Fibroblast of peridontal ligament (primary cell): ENCODE data around the gene SLC13A3.

Experiments used
- DNase-seq: peaks from one replicate; pipeline ENCODE4 v3.0.0-alpha.2; 2010; ENCODE audit errors: extremely low read depth

SLC13A3 gene

GRCh38 chr20:46635514-46636136 is 15.6 kb downstream of the SLC13A3 start:
- peak; percentile 8 for DNase-seq

GRCh38 chr20:46634528-46634927 is 16.7 kb downstream of the SLC13A3 start:
- no peak for DNase-seq

GRCh38 chr20:46631874-46632446 is 19.3 kb downstream of the SLC13A3 start:
- no peak for DNase-seq

- no peak for DNase-seq
Measured at GRCh38 chr20:46631212-46631869, 19.9 kb downstream of the SLC13A3 start.

- DNase-seq, result no peak
Measured at GRCh38 chr20:46630306-46630705, 21.0 kb downstream of the SLC13A3 start.

- no peak for DNase-seq
Measured at GRCh38 chr20:46629341-46629740, 21.9 kb downstream of the SLC13A3 start.

GRCh38 chr20:46627234-46627633 is 24.0 kb downstream of the SLC13A3 start:
- DNase-seq, result no peak

- DNase-seq, result no peak
Measured at GRCh38 chr20:46626758-46627157, 24.5 kb downstream of the SLC13A3 start.

- DNase-seq, result no peak
Measured at GRCh38 chr20:46625875-46626373, 25.3 kb downstream of the SLC13A3 start.

GRCh38 chr20:46624946-46625345 is 26.3 kb downstream of the SLC13A3 start:
- DNase-seq, result no peak

GRCh38 chr20:46622165-46622564 is 29.1 kb downstream of the SLC13A3 start:
- DNase-seq, result peak; percentile 8

GRCh38 chr20:46621492-46621891 is 29.8 kb downstream of the SLC13A3 start:
- peak; percentile 78 for DNase-seq

GRCh38 chr20:46619445-46619844 is 31.8 kb downstream of the SLC13A3 start:
- DNase-seq, result no peak

GRCh38 chr20:46618316-46619100 is 32.8 kb downstream of the SLC13A3 start:
- DNase-seq, result no peak

GRCh38 chr20:46614503-46614902 is 36.8 kb downstream of the SLC13A3 start:
- no peak for DNase-seq

- no peak for DNase-seq
Measured at GRCh38 chr20:46610145-46610544, 41.1 kb downstream of the SLC13A3 start.

GRCh38 chr20:46609043-46609442 is 42.2 kb downstream of the SLC13A3 start:
- DNase-seq, result no peak

- no peak for DNase-seq
Measured at GRCh38 chr20:46607849-46608497, 43.3 kb downstream of the SLC13A3 start.

GRCh38 chr20:46607191-46607848 is 43.9 kb downstream of the SLC13A3 start:
- no peak for DNase-seq

GRCh38 chr20:46606817-46607190 is 44.5 kb downstream of the SLC13A3 start:
- no peak for DNase-seq
